Left lung (tissue), 10 donors: ENCODE data around the gene CLPSL1. TPM values are rescaled to one million over a fixed set of nuclear protein-coding genes. Genes with fewer than 3 reads are reported as not detected.

Source experiments
- ATAC-seq: fragments of 200-7000 bp; cut with Tn5 transposase; one replicate; pipeline ENCODE4 v1.9.1; 2020; ENCODE audit warnings: moderate library complexity
- DNase-seq, 4 donors: peaks; one replicate each; pipeline ENCODE4 v3.0.0-alpha.2; 2013 to 2020
- H3K27ac ChIP-seq, 2 donors: fragments of 200-600 bp; sonication (generic) in 1 of 2; one replicate each; pipeline versions ENCODE4 v1.5.0 to v1.8.0; 2020 to 2021
- H3K27me3 ChIP-seq, 2 donors: fragments of 200-600 bp; sonication (generic) in 1 of 2; one replicate each; pipeline versions ENCODE4 v1.5.0 to v1.8.0; 2020 to 2021
- H3K36me3 ChIP-seq, 2 donors: fragments of 200-600 bp; sonication (generic) in 1 of 2; one replicate each; pipeline versions ENCODE4 v1.5.0 to v1.8.0; 2020 to 2021
- H3K4me1 ChIP-seq, 2 donors: fragments of 200-600 bp; one replicate each; pipeline ENCODE4 v1.8.0; 2021
- H3K4me3 ChIP-seq, 2 donors: fragments of 200-600 bp; sonication (generic) in 1 of 2; one replicate each; pipeline versions ENCODE4 v1.5.0 to v1.8.0; 2020 to 2021; ENCODE audit warnings: mild to moderate bottlenecking in 1 of 2
- H3K9me3 ChIP-seq, 2 donors: fragments of 200-600 bp; sonication (generic) in 1 of 2; one replicate each; pipeline versions ENCODE4 v1.5.0 to v1.8.0; 2020 to 2021
- intact Hi-C, 2 donors: fragments of 100-400 bp; cut with DNase I; formaldehyde crosslinking; loops; one replicate each; pipeline versions ENCODE4 v1.11.2 to v1.14.2; 2022
- polyA plus RNA-seq, 6 donors: library from polyadenylated mRNA; unstranded; fragments of 120-200 nt; gene quantifications; one replicate each; pipeline ENCODE4 v1.2.1, GENCODE V29; 2013; ENCODE audit not compliant: insufficient read length in 6 of 6
- total RNA-seq, 2 donors: library from RNA; stranded (reverse); fragmentation: NEBNext Ultra II Directional; extraction: Animal tissue kit (Norgen Biotek cat#: 25700); gene quantifications; one replicate each; pipeline ENCODE4 v1.2.1, GENCODE V29; 2021
- TF ChIP-seq, protein P1 (sequence below), 2 donors: fragments of 200-600 bp; sonication (generic) in 1 of 2; IDR thresholded peaks; one replicate each; pipeline versions ENCODE4 v1.5.0 to v1.8.0; 2021; ENCODE audit warnings: antibody characterized with exemption in 2 of 2
- donor health status: DM: no; HTN: yes; CAD: no.
- donor health status: DM: no; HTN: no; CAD: no.

The CLPSL1 gene
- total and polyA plus RNA-seq, 8 donors, result not detected

DNA sequence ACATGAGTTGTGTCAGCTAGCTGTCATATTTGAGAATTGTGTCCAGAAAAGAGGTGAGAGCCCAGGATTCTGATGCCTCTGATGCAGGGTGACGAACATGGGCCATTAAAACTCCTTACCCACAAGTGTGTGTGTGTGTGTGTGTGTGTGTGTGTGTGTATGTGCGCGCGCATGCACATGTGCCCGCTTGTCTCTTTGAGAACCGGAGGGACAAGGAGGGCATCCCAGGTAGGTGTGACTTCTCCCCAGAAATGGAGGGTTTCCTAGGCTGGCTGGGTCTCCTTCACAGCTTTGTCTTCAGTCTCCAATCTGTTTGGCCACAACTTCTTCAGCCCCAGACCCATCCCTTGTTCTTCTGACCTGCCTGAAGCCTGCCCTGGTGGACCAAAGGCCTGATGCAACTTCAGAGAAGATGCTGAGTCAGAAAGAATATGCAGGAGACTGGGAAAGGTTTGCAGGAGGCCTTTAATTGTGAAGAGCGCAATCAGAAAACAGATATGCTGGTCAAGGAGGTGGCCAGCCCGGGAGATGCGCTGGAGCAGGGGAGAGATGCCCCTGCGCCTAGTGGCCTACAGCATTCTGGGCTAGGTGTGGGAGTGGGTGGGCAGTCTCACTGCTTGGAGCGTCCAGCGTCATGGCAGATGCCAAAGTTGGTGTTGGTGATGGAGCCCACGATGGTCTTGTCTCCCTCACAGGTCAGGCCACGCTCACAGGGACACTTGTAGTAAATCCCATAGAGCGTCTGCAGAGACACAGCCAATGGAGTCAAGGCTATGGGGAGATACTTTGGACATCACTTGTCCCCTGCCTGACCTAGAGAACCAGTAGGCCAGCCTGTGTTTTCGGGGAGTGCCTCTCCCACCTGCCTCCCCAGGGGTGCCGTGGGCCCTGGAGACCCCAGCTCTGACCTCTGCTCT is 14.0 kb downstream of the CLPSL1 start:
- Histone ChIP-seq H3K27ac (no peak overlapping the region), H3K4me3 (no peak overlapping the region), H3K27me3 (peaks cover 0 to 39% of the 10 kb centered on the region in 2 donors), H3K36me3 (no peaks in the 10 kb centered on the region), H3K9me3 (no peaks in the 10 kb centered on the region), H3K4me1 (no peaks in the 10 kb centered on the region)
- intact Hi-C loops, result no loop called here
- DNase-seq, result no peak
- TF ChIP-seq, protein P1, sequence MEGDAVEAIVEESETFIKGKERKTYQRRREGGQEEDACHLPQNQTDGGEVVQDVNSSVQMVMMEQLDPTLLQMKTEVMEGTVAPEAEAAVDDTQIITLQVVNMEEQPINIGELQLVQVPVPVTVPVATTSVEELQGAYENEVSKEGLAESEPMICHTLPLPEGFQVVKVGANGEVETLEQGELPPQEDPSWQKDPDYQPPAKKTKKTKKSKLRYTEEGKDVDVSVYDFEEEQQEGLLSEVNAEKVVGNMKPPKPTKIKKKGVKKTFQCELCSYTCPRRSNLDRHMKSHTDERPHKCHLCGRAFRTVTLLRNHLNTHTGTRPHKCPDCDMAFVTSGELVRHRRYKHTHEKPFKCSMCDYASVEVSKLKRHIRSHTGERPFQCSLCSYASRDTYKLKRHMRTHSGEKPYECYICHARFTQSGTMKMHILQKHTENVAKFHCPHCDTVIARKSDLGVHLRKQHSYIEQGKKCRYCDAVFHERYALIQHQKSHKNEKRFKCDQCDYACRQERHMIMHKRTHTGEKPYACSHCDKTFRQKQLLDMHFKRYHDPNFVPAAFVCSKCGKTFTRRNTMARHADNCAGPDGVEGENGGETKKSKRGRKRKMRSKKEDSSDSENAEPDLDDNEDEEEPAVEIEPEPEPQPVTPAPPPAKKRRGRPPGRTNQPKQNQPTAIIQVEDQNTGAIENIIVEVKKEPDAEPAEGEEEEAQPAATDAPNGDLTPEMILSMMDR (IDR thresholded peaks at IDR 0.05), result no peak
- no peak for ATAC-seq

DNA sequence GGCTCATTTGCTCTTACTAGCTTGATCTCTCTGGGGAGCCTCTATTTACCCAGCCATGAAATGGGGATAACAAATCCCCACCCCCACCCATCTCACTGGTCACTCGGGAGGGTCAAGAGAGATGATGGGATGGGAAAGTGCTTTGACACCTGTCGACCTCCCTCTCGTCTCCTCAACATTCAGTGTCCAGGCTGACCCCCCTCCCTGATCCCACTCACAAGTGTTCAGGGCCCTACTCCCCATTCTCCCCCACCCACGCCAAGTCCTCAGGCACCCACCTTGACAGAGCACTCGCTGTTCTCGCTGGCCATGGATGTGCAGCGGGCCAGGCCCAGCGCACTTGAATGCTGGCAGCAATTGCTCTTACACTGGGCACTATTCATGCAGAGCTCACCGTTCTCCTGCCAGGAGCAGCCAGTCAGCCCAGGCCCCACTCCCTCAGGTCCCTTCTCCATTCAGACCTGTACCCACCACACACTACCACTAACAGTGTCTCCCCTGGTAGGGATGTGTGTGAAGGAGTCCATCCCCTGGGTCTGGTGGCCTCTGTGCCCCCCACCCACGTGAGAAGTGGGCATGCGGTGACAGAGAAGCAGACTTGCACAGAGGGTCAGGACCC is 14.7 kb downstream of the CLPSL1 start:
- DNase-seq (no peak), ATAC-seq (no peak)
- Histone ChIP-seq H3K27ac (no peak overlapping the region), H3K36me3 (no peaks in the 10 kb centered on the region), H3K4me3 (no peak overlapping the region), H3K27me3 (peaks cover 0 to 31% of the 10 kb centered on the region in 2 donors), H3K4me1 (no peaks in the 10 kb centered on the region), H3K9me3 (no peaks in the 10 kb centered on the region)
- TF ChIP-seq, protein P1 (IDR thresholded peaks at IDR 0.05), result no peak
- intact Hi-C loops, result no loop called here

DNA sequence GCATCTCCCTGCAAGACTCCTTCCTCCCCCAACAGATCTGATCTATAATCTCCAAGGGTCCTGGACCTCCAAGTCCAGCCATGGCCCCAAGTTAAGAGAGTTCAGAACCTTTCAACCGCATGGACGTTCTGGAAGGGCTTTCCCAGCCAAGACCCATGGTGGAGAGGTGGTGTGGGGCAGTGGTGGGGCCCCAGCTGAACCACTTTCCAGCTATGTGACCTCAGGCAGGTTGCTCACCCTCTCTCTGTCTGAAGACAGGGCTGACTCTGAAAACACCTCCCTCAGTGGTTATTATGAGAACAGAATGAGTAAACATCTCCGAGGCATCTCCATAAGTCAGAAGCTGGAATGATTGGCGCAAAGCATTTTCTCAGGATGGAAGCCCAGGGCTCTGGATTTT is 15.4 kb downstream of the CLPSL1 start:
- TF ChIP-seq, protein P1 (IDR thresholded peaks at IDR 0.05), result no peak
- Histone ChIP-seq H3K27ac (no peak overlapping the region), H3K4me3 (no peak overlapping the region), H3K36me3 (no peaks in the 10 kb centered on the region), H3K4me1 (no peaks in the 10 kb centered on the region), H3K9me3 (no peaks in the 10 kb centered on the region), H3K27me3 (peaks cover 0 to 24% of the 10 kb centered on the region in 2 donors)
- no peak for DNase-seq
- ATAC-seq, result no peak
- intact Hi-C loops, result no loop called here

DNA sequence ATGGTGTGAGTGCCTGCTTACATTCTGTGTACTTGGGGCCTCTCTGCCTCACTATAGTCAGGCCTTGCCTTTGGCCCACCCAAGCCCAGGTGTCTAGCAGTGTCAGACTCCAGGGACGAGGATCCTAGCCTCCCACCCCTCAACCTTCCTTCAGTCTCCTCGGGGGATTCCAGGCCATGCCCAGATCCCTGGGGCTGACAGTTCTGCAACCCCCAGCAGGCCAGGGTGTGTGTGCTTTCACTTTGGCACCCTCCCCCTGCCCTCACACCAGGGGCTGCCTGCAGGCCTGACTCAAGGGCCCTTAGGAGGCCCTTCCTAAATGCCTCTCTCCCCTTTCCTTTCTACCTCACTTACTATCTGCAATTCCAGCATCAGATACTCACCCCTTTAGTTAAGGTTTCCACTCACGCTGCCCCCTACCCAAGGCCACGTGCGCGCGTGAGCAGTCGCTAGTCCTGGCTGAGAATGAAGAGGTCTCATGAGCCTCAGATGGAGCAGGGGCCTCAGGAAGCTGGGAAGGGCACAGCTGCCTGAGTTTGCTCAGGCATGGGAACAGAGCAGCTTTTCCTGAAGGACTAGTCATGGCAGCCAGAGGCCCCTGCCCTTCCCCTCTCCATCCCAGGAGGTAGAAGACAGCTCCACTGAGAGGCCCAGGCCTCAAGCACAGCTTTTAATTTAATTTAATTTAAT is 17.2 kb downstream of the CLPSL1 start:
- ATAC-seq (no peak), DNase-seq (no peak)
- no peak overlapping the region for H3K27ac ChIP-seq
- H3K4me3 ChIP-seq, result no peak overlapping the region
- intact Hi-C loops, result no loop called here
- H3K27me3 ChIP-seq, result peaks cover 0 to 14% of the 10 kb centered on the region in 2 donors
- TF ChIP-seq, protein P1 (IDR thresholded peaks at IDR 0.05), result no peak
- no peaks in the 10 kb centered on the region for H3K9me3 ChIP-seq
- H3K36me3 ChIP-seq, result no peaks in the 10 kb centered on the region
- H3K4me1 ChIP-seq, result no peaks in the 10 kb centered on the region

DNA sequence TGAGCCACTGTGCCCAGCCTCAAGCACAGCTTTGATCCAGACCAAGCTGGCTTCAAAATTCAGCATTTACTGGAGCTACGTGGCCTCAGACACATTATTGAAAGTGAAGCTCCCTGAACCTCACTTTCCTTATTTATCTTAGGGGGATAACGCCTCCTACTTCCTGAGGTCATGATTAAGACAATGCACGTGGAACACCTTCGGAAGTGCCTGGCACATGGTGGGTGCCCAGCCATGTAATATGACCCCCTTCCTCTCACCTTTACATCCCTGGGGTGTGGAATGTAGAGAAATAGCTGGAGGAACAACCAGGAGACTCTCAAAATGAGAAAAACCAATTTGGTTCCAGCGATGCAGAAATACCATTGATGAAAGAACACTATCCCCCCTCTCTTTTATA is 17.9 kb downstream of the CLPSL1 start:
- ATAC-seq (no peak), DNase-seq (no peak)
- TF ChIP-seq, protein P1 (IDR thresholded peaks at IDR 0.05), result no peak
- intact Hi-C loops, result no loop called here
- H3K27ac ChIP-seq, result no peak overlapping the region
- H3K9me3 ChIP-seq, result no peaks in the 10 kb centered on the region
- H3K27me3 ChIP-seq, result peaks cover 0 to 17% of the 10 kb centered on the region in 2 donors
- H3K4me1 ChIP-seq, result no peaks in the 10 kb centered on the region
- no peaks in the 10 kb centered on the region for H3K36me3 ChIP-seq
- no peak overlapping the region for H3K4me3 ChIP-seq
